Activated CD4-positive, alpha-beta T cell treated with anti-CD3 and anti-CD28 coated beads for 48 hours (primary cell): ENCODE measurements around the gene PPDPF.

Experiments used
- DNase-seq: peaks from one replicate; pipeline ENCODE4 v3.0.0-alpha.2; 2020

Gene PPDPF

DNA sequence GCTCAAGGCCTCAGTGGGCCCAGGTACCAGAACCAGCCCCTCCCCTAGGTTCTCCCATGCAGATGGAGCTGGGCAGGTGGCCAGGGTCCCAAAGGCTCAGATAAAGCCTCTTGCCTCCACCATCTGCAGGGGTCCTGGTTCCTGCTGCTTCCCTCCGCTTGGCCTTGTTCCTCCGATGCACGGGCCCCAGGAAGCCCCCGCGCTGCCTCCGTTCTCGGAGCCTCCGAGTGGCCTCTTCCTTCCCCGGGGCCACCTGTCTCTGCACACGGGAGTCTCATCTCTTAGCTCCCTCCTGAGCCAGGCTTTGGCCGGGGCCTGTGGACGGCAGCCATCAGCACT lies 18.5 kb downstream of the PPDPF start:
- no peak for DNase-seq

DNA sequence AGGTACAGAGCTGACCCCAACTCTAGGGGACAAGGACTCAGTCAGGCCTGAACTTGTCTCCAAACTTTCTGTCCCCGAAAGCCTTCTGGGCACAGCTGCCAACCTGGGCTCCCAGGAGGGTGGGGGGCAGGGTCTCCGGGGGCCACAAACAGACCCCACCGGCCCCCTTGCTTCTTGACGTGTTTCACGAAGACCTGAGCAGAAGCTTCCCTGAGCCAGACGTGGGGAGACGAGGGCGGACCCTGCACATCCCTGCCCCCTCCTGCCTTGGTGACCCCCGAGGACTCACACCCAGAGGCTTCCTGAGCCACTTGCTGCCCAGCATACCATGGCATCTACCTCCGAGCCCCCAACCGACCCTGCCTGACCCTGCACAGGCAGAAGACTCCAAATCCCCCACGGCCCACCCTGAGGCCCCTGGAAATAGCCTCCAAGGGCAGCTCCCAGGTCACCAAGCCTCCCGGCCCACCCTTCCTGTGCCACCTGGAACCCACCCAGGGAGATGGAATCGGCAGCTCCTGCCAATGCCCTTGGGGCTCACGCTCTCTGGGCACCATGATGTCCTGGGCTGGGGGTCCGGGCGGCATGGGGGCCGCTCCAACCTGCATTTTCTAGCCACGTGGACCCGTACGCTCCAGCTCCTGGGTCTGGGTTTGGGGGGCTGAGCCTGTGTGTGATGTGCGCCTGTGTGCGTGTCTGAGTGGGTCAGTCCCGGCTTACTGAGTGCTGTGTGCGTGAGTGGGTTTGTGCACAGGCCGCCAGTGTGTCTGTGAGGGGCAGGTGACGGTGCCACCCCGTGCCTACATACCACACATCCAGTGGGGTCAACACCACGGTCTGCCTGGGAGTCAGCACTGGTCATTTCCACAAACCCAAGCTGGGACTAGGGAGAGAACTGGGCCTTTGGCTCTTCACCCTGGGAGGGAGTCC lies 19.1 kb downstream of the PPDPF start:
- DNase-seq = no peak

DNA sequence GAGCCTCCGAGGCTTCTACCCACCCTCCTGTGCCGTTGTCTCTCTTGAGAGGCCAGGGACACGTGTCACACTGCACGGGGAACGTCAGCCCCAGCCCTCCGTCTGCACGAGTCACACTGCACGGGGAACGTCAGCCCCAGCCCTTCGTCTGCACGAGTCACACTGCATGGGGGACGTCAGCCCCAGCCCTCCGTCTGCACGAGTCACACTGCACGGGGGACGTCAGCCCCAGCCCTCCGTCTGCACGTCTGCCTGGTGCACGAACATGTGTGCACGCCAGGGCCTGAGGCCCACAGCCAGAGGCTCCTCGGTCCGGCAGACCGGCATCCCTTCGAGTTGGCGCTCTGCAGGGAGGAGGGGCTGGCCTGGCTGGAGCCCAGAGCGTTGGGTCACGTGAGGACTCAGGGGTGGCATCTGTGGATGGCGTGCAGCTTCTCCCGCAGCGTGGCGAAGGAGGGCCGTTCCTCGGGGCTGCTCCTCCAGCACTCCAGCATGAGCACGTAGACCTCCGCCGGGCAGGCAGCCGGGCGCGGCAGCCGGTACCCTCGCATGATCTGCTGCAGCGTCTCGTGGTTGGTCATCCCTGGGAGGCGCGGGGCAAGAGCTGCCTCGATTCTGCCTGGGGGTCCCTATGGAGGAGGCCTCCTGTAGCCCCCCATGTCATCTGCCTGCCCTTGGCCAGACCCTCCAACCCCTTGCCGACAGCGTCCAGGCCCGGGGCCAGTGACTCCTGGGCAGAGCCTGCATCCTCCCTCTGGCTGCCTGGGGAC lies 20.0 kb downstream of the PPDPF start:
- no peak for DNase-seq

- no peak for DNase-seq
Observed at GRCh38 chr20:63541371-63541770, 20.8 kb downstream of the PPDPF start.

DNA sequence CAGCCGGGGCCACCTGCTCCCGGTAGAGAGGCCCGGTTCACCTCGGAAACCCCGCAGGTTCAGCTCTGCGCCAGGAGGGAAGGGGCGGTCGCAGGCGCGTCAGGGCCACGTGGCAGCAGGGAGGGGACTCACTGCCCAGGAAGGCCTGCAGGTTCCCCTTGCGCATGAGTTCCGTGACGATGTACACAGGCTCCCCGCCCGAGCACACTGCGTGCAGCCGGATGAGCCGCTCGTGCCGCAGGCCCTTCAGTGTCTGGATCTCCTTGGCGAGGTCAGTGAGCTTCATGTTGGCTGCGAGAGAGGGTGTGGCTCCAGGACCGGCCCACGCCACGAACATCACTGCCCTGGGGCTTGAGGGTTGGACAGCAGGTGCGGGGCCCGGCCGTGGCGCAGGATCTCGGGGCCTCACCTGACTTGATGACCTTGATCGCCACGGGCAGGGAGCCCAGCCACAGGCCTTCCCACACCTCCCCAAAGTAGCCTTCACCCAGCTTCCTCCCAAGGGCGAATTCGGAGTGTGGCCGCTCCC lies 21.5 kb downstream of the PPDPF start:
- DNase-seq = no peak

DNA sequence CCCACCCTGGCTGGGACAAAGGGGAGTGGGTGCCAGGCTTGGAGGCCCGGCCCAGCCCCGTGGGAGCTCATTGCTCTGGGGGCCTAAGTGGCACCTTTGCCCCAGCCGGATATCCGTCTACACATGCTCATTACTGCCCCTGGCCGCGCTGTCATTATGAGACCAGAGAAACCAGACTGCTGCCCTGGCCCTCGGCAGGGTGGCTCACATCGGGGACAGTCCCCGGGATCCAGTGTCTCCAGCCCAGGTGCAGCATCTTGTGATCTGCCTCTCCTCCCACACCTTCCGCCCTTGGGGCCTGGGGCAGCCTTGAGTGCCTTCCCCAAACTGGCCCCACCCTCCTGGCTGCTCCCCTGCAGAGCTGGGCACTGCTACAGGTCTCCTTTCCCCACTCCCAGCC lies 22.1 kb downstream of the PPDPF start:
- no peak for DNase-seq

DNA sequence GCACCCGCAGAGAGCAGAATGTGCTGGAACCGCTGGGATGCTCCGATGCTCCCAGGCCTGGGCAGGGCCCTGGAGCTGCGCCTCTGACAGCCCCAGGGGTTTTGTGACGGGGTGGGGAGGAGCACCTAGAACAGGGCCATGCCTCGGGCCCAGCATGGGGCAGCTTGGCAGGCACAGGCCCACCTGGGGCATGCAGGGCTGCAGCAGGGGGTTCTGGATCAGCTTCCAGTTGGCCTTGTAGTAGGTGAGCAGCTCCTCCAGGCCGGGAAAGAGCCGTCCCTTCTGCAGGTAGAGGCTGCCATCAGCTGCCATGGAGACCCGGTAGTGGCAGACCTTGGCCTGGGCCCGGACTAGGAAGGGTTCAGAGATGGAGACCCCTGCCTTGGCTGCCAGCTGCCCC lies 22.6 kb downstream of the PPDPF start:
- no peak for DNase-seq

GRCh38 chr20:63543733-63544132 lies 23.2 kb downstream of the PPDPF start:
- no peak for DNase-seq

DNA sequence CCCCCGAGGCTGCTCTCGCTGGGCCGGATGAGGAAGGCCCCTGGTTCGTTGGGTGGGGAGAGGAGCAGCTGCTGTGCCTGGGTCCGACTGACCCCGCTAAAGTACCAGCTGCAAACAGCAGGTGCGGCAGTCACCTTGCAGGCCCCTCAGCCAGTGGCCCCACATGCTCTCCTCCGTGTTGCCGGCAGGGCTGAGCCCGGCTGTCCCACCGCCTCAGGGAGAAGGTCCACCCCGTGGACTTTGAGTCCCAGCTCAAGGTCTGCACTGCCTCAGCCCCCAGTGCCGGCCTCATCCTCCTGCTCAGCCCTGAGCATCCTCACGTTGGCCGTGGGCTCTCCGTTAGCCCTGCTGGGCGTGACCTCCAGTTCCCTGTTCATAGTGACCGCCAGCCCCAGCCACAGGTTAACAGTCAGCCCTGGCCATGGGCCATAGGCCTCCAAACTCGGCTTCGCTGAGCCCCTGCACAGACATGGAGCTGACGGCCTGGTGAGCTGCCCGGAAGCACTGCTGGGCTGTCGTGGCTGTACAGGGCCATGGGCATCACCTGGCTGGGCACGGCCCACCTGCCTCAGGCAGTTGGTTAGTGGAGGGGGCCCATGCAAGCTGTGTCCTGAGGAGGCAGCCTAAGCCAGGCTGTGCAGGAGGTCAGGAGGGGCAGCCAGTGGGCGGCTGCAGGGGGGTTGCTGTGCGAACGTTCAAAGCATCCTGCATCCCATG lies 23.8 kb downstream of the PPDPF start:
- no peak for DNase-seq

- DNase-seq = no peak
Observed at GRCh38 chr20:63544958-63545516, 24.5 kb downstream of the PPDPF start.

DNA sequence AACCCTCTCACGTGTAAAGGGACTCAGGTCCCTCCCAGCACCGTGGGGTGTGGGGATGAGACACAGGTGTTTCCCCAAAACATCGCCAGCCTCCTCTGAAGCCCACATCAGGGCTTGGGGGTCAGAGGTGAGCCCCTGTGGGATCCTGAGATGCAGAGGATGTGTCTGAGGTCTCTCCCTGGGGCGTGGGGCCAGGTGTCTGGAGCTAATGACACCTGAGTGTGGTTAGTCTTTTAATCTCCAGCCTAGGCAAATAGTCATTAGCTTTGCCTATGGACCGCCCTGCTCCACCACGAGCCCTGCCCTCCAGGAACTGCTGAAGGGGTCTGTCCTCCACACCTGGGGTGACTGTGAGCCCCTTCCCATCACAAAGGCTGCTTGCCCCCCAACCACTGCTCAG lies 25.2 kb downstream of the PPDPF start:
- DNase-seq = no peak

GRCh38 chr20:63546256-63546955 lies 25.8 kb downstream of the PPDPF start:
- DNase-seq = no peak

DNA sequence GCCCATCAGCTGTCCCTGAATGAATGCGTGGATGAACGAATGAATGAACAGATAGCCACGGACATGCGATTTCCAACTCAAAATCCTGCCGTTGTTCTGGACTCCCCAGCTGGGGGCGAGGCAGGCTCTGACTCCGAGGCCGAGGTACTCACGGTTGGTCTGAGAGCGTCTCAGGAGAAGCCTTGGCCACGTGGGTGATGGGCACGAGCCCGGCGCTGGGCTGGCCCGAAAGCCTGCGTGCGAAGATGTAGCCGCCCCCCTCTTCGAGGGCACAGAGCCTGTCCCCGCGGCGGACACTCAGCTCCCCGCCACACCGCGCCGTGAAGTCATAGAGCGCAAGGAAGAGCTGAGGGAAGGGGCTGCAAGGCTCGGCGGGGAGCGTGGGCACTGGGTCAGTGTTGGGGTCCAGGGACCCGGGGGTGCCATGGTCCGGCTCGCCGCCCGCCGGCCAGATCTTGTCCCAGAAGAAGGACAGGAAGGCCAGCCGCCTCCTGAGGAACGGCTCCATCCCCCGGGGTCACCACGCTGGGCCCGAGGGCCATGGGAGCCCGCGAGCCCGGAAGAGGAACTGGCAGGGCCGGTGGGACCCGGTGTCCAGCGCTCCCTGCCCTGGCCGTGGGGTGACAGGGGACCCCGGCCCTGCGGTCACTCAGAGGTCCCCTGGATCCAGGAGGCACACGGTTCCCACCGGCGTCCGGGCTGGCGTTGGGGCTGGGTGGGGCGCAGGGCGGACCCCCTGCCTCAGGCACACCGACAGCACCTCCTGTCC lies 26.6 kb downstream of the PPDPF start:
- DNase-seq = no peak

DNA sequence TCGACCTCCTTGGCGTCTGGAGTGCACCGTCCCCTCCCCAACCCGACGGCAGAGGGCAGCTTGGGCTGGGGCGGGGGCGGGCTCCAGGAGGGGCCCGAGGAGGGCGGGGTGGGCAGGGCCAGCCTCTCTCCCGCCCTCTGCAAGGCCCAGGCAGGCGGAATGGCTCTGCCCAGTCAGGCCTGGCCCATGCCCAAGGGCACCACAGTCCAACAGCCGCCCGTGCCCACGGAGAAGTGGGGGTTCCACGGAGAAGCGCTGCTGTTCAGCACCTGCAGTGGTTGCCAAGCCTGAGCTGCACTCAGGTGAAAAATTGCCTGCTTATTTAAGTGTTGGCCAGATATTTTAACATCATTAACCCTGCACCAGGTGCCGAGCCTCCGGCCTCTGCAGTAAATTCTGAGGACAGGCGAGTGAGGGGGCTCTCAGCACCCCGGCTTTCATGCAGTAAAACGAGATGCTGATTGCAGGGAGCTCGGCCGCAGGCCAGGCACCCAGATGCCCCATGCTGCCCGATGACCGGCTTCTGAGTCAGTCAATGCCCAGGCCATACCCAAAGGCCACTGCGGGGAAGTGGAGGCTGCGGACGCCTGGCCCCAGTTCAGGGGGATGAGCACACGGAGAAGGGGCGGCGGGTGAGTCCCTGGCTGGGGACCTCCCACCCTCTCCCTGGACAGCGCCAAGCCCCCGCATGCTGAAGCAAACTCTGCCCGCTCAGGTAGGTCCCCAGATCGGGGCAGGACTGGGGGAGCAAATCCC lies 27.3 kb downstream of the PPDPF start, which contains the start of gene SRMS:
SRMS (minus strand) TSS at position 25 of the 756 bp plus-strand sequence. CDS start 286 bp downstream, outside the sequence.
- no peak for DNase-seq

- no peak for DNase-seq
Observed at GRCh38 chr20:63548542-63548941, 28.0 kb downstream of the PPDPF start.

GRCh38 chr20:63549019-63549418 lies 28.5 kb downstream of the PPDPF start:
- DNase-seq = no peak

DNA sequence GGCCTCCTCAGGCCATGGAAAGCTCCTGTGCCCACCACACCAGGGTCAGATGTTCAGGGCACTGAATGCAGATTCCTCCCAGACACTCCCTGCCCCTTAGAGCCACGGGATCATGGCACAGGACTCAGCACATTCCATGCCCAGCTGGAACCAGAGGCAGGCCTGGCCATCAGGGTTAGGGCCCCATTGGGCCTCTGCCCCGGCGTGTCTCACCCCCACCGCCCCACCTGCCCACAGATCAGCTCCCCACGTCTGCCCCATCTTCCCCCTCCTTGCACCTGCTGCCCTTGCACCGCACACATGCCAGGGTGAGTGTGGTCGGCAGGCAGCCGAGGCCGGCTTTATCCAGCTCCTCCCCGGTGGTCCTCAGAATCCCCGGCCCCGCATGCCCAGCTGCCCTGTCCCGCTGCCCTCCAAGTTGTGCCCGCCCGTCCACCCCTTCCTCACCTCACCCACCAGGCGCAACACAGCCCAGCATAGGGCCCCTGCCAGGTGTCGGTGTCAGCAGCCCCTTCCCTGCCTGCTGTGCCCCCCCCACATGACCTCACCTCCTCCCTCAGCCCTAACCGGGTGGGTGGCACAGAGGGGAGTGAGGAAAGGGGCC lies 29.2 kb downstream of the PPDPF start:
- DNase-seq = no peak

DNA sequence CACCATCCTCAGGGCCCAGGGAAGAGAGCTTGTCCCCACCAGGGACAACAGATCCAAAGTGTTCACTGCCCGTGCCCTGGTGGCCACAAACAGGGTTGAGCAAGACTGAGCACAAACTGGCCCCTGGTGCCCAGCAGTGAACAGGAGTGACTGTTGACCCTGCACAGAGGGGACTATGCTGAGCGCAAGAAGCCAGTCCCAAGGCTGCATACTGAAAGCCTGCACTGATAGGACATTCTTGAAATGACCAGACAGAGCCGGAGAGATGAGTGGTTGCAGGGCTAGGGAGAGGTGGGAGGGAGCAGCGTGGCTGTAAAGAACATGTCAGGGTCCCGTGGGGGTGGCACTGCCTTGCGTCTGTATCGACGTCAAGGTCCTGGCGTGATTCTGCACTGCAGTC lies 30.5 kb downstream of the PPDPF start:
- DNase-seq = no peak

- peak; percentile 32 for DNase-seq
Observed at GRCh38 chr20:63552481-63553249, 32.1 kb downstream of the PPDPF start.
